Skeletal muscle satellite cell (primary cell): Measurements from ENCODE around the gene METTL14.

Experiments
- H3K27me3 ChIP-seq: 2 replicates; pipeline ENCODE4 v1.7.0; 2013; ENCODE audit warnings: low read length; ENCODE audit not compliant: control insufficient read depth, insufficient read depth
- H3K36me3 ChIP-seq: 2 replicates; pipeline ENCODE4 v1.7.0; 2013; ENCODE audit warnings: mild to moderate bottlenecking, control low read depth, low read length; ENCODE audit not compliant: insufficient read depth
- H3K4me1 ChIP-seq: 2 replicates; pipeline ENCODE4 v1.7.0; 2013; ENCODE audit warnings: low read length; ENCODE audit not compliant: control insufficient read depth, insufficient read depth
- H3K4me2 ChIP-seq: 2 replicates; pipeline ENCODE4 v1.7.0; 2013; ENCODE audit warnings: mild to moderate bottlenecking, low read length
- H3K4me3 ChIP-seq: 2 replicates; pipeline ENCODE4 v1.7.0; 2013; ENCODE audit warnings: low read length
- H3K9ac ChIP-seq: 2 replicates; pipeline ENCODE4 v1.7.0; 2013; ENCODE audit warnings: mild to moderate bottlenecking, low read depth, low read length, moderate library complexity
- H3K9me3 ChIP-seq: replicated peaks from 2 replicates; pipeline ENCODE4 v1.7.0; 2013; ENCODE audit warnings: mild to moderate bottlenecking, control low read depth, low read length

Gene METTL14

DNA sequence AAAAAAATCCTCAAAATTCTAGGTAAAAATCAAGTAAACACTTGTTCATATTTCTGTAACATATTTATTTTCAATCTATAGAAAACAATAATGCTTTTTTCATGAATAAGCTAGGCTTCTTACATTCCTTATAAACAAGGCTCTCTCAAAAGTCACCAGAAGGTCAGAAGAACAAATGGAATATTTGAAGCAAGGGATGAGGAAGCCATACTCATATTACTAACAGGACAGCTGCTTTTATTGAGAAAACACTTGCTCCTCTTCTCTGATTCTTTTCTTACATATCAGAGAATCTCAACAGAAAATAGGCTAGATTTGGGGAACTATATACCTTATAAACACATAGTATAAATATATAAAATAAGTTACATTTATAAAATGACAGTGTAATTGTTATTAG is 67.9 kb downstream of the METTL14 start:
- peaks cover 70% of the 10 kb centered on the region for H3K36me3 ChIP-seq

DNA sequence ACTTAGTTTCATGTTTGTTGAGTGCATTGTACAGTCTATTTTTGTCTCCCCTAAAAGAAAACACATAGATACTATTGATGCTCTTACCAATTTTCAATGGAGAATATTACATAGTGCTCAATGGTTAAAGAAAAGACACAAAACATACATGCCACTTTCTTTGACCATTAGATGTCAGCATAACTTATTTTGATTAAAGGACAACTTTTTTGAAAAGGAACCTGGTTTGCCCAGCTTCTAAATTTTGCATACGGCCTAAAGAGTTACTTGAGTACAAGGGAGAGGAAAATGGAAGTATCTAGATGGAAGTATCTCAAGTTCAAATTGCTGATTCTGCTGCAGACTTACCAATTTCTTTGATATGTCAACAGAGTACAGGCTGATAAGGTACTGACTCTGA is 68.5 kb downstream of the METTL14 start:
- Histone ChIP-seq H3K9ac (no peak overlapping the region), H3K4me3 (no peak overlapping the region), H3K36me3 (peaks cover 68% of the 10 kb centered on the region)

More for the DNA sequence above, 67.9 kb downstream of the METTL14 start:
- no peaks in the 10 kb centered on the region for H3K9me3 ChIP-seq
- peaks cover 15% of the 10 kb centered on the region for H3K4me1 ChIP-seq
- H3K4me3 ChIP-seq = no peak overlapping the region
- no peak overlapping the region for H3K9ac ChIP-seq
- H3K4me2 ChIP-seq = no peak overlapping the region
- no peaks in the 10 kb centered on the region for H3K27me3 ChIP-seq

DNA sequence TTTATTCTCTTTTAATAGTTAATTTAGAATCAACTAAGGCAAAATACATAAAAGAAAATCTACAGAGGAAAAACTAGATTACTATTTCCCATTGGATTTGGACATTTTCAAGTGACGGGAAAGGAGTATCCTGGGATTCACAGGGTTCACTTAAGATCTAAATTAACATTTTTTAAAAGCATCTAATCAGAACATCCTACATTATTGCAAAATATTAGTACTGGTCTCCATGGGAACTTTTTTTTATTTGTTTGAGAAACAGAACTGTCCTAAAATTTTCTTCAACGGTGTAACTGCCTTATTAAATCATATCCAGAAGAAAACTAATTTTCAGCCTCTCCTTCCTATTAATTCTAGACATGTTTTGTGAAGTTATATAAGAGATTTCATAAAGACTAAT is 69.7 kb downstream of the METTL14 start:
- Histone ChIP-seq H3K4me3 (no peak overlapping the region), H3K27me3 (no peaks in the 10 kb centered on the region), H3K36me3 (peaks cover 66% of the 10 kb centered on the region), H3K4me1 (peaks cover 32% of the 10 kb centered on the region), H3K4me2 (no peak overlapping the region), H3K9me3 (no peaks in the 10 kb centered on the region), H3K9ac (no peak overlapping the region)

More for the DNA sequence above, 68.5 kb downstream of the METTL14 start:
- Histone ChIP-seq H3K4me1 (peaks cover 20% of the 10 kb centered on the region), H3K27me3 (no peaks in the 10 kb centered on the region), H3K4me2 (no peak overlapping the region), H3K9me3 (no peaks in the 10 kb centered on the region)

- Histone ChIP-seq H3K4me3 (no peak overlapping the region), H3K36me3 (peaks cover 65% of the 10 kb centered on the region), H3K27me3 (no peaks in the 10 kb centered on the region), H3K9me3 (no peaks in the 10 kb centered on the region), H3K9ac (no peak overlapping the region), H3K4me1 (peaks cover 32% of the 10 kb centered on the region), H3K4me2 (no peak overlapping the region)
Observed at GRCh38 chr4:118755438-118756226, 70.4 kb downstream of the METTL14 start.

DNA sequence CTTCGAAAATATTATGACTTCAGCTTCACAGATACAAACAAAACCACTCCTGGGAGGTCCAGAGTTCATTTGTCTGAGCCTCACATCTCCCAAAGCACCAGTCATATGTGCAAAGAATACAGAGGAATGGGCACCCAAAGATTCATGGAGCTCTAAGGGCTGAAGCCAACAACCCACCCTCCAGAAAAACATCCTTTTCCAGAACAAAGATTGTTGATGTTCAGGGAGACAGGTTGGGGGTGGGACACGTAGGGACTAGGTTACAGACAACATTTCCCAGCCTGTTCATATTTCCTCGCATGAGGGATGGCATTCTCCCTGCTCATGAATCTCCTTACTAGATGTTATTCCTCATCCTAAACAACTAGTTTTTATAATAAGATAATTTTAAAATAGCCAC is 71.2 kb downstream of the METTL14 start:
- H3K27me3 ChIP-seq = no peaks in the 10 kb centered on the region
- H3K9me3 ChIP-seq = no peaks in the 10 kb centered on the region
- peaks cover 32% of the 10 kb centered on the region for H3K4me1 ChIP-seq
- peaks cover 64% of the 10 kb centered on the region for H3K36me3 ChIP-seq
- H3K4me3 ChIP-seq = no peak overlapping the region
- no peak overlapping the region for H3K4me2 ChIP-seq
- H3K9ac ChIP-seq = no peak overlapping the region

DNA sequence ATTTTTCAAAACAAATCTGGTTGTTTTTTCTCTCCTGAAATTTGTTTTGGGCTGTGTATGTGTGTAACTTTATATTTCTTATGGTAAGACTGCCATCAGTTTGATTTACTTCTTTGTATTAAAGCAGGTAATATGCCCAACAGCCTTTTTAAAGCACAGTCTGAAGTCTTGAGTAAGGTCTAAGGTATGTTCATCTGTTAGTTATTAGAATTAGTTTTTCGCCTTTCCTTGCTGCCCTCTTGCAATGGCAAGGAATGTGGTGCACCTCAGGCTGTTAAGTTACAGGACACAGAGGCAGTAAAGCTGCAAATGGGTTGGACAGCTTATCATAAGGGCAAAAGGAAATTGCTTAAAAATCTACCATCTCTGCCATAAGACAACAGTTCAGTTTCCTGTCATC is 71.8 kb downstream of the METTL14 start:
- Histone ChIP-seq H3K4me3 (no peak overlapping the region), H3K9ac (no peak overlapping the region), H3K4me2 (no peak overlapping the region), H3K9me3 (no peaks in the 10 kb centered on the region), H3K36me3 (peaks cover 64% of the 10 kb centered on the region), H3K27me3 (no peaks in the 10 kb centered on the region), H3K4me1 (peaks cover 32% of the 10 kb centered on the region)

GRCh38 chr4:118757761-118758251 is 72.6 kb downstream of the METTL14 start:
- Histone ChIP-seq H3K4me3 (no peak overlapping the region), H3K4me2 (peak overlapping the region; percentile 37), H3K4me1 (peaks cover 35% of the 10 kb centered on the region), H3K9ac (peak overlapping the region; percentile 30), H3K27me3 (no peaks in the 10 kb centered on the region), H3K36me3 (peaks cover 64% of the 10 kb centered on the region), H3K9me3 (no peaks in the 10 kb centered on the region)

DNA sequence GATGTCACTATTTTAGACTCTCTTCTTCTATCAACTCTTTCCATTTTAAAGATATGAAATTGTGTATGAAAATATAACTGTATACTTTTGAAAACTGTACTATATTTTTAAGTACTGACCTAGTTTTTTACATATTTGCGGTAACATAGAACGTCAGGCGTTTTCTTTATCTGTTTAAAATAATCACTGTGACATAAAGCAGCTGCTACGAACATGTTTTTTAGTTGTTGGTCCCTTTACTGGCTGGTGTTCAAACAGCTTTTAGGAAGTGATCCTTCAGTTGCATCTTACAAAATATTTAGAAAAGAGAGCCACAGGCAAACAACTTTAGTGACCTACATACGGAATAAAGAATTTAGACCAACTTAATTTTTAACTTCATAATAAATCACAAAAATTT is 73.1 kb downstream of the METTL14 start:
- peak overlapping the region; percentile 37 for H3K4me2 ChIP-seq
- H3K36me3 ChIP-seq = peaks cover 69% of the 10 kb centered on the region
- H3K4me3 ChIP-seq = no peak overlapping the region
- H3K9me3 ChIP-seq = no peaks in the 10 kb centered on the region
- no peaks in the 10 kb centered on the region for H3K27me3 ChIP-seq
- H3K9ac ChIP-seq = peak overlapping the region; percentile 30
- peaks cover 33% of the 10 kb centered on the region for H3K4me1 ChIP-seq

GRCh38 chr4:118759481-118759880 is 74.3 kb downstream of the METTL14 start:
- H3K4me3 ChIP-seq = no peak overlapping the region
- peaks cover 31% of the 10 kb centered on the region for H3K4me1 ChIP-seq
- no peak overlapping the region for H3K9ac ChIP-seq
- no peaks in the 10 kb centered on the region for H3K27me3 ChIP-seq
- H3K9me3 ChIP-seq = no peaks in the 10 kb centered on the region
- H3K36me3 ChIP-seq = peaks cover 77% of the 10 kb centered on the region
- peak overlapping the region; percentile 4 for H3K4me2 ChIP-seq

- H3K9me3 ChIP-seq = no peaks in the 10 kb centered on the region
- peaks cover 76% of the 10 kb centered on the region for H3K36me3 ChIP-seq
- no peaks in the 10 kb centered on the region for H3K27me3 ChIP-seq
Observed at GRCh38 chr4:118760092-118760491, 74.9 kb downstream of the METTL14 start.

GRCh38 chr4:118760493-118760892 is 75.3 kb downstream of the METTL14 start:
- Histone ChIP-seq H3K36me3 (peaks cover 72% of the 10 kb centered on the region), H3K9me3 (no peaks in the 10 kb centered on the region), H3K4me1 (peaks cover 39% of the 10 kb centered on the region), H3K9ac (no peak overlapping the region), H3K27me3 (no peaks in the 10 kb centered on the region), H3K4me3 (no peak overlapping the region), H3K4me2 (no peak overlapping the region)

More at GRCh38 chr4:118760092-118760491, 74.9 kb downstream of the METTL14 start:
- no peak overlapping the region for H3K9ac ChIP-seq
- H3K4me3 ChIP-seq = no peak overlapping the region
- H3K4me1 ChIP-seq = peaks cover 37% of the 10 kb centered on the region
- no peak overlapping the region for H3K4me2 ChIP-seq
